Measurements from ENCODE around the gene LRRTM4.
"Not testable (repeated sequence)": the region's sequence is repeated elsewhere in the genome, so short reads cannot be mapped to it uniquely, and the experiment has no call there.

GRCh38 chr2:77095525-77095924, 426.7 kb downstream of the LRRTM4 start:
- TF ChIP-seq EZH2 (IDR thresholded peaks at IDR 0.05; ENCODE audit: insufficient read depth, poor library complexity, severe bottlenecking); EZH2phosphoT487 (IDR thresholded peaks at IDR 0.05; ENCODE audit: insufficient read depth, low read depth): not testable (repeated sequence)

All from GM23248 (cell line).